LNCAP (cell line): ENCODE measurements around the gene KRTAP4-8.
"Not testable (repeated sequence)": the region's sequence is repeated elsewhere in the genome, so short reads cannot be mapped to it uniquely, and the experiment has no call there.

Experiments
- CTCF ChIP-seq: fragments of 450-650 bp; IDR thresholded peaks from 2 replicates; pipeline ENCODE4 v1.5.1; 2017; ENCODE audit warnings: mild to moderate bottlenecking

The KRTAP4-8 gene

GRCh38 chr17:41111151-41111885 is 13.4 kb upstream of the KRTAP4-8 start:
- no peak for TF ChIP-seq CTCF

GRCh38 chr17:41107941-41108450 is 10.1 kb upstream of the KRTAP4-8 start:
- no peak for TF ChIP-seq CTCF

- not testable (repeated sequence) for TF ChIP-seq CTCF
Observed at GRCh38 chr17:41105347-41105746, 7.4 kb upstream of the KRTAP4-8 start, which contains the start of gene KRTAP4-9. Gene KRTAP4-9, plus strand, starts transcription at chr17:41105389. Its CDS starts 0 bp downstream, at chr17:41105389.

- no peak for TF ChIP-seq CTCF
Observed at GRCh38 chr17:41103896-41104295, 6.0 kb upstream of the KRTAP4-8 start.

- no peak for TF ChIP-seq CTCF
Observed at GRCh38 chr17:41101586-41102259, 3.8 kb upstream of the KRTAP4-8 start, which contains the start of gene KRTAP4-16. Gene KRTAP4-16, minus strand, starts transcription at chr17:41102209. Its CDS starts 0 bp downstream, at chr17:41102209.

- TF ChIP-seq CTCF: no peak
Observed at GRCh38 chr17:41098481-41098880, 539 bp upstream of the KRTAP4-8 start.

GRCh38 chr17:41096055-41096454 is 1.9 kb downstream of the KRTAP4-8 start:
- no peak for TF ChIP-seq CTCF
